Measurements from ENCODE around the gene TAB3. TPM values are rescaled to one million over a fixed set of nuclear protein-coding genes. Genes with fewer than 3 reads are reported as not detected.

Gene TAB3
- total RNA-seq (10 to 100 TPM; 21.0 to 23.8 TPM), polyA plus RNA-seq (1 to 10 TPM; 4.8 to 6.8 TPM)

GRCh38 chrX:30889147-30890140 is at the start of gene TAB3:
TAB3 (minus strand) TSS chrX:30889254; CDS start chrX:30859588, 29,666 bp downstream.
- H3K9me3 ChIP-seq (ENCODE audit: control insufficient read depth in 1 of 2, low read length in 2 of 2), result no peaks in the 10 kb centered on the region
- peaks cover 38% of the 10 kb centered on the region for H3K4me1 ChIP-seq (ENCODE audit: insufficient read depth, low read length)
- intact Hi-C loops (cut with micrococcal nuclease), result loop anchor here (1.0 to 10.0 kb wide), 4 partner anchors 59 to 313 kb away; partner anchors contain the start of genes GK and TASL
- no peaks in the 10 kb centered on the region for H3K27me3 Mint-ChIP-seq
- ChIA-PET POLR2A (ENCODE audit: partially characterized antibody) (interaction anchor here (1.1 to 1.4 kb wide), 2 partner anchors 25 to 58 kb away, joined by 3 read pairs; no protein-coding TSS in a partner anchor), CTCF (ENCODE audit: partially characterized antibody) (interaction anchor here (1.1 kb wide), 1 partner anchor 52 kb away, joined by 3 read pairs; no protein-coding TSS in a partner anchor)
- no peaks in the 10 kb centered on the region for H3K27me3 ChIP-seq (ENCODE audit: insufficient read depth, low read length)
- peaks cover 0 to 4% of the 10 kb centered on the region in 2 donors for H3K36me3 Mint-ChIP-seq
- peaks cover 13 to 51% (median 34%) of the 10 kb centered on the region in 4 donors for H3K4me1 Mint-ChIP-seq
- peak within 1 kb of the TSS; percentile 75 for H3K27ac ChIP-seq (ENCODE audit: low read depth, low read length)
- H3K4me3 Mint-ChIP-seq, result peak within 1 kb of the TSS; percentile 87 to 94 (median 92)
- H3K27ac Mint-ChIP-seq, result peak within 1 kb of the TSS; percentile 85 to 98 (median 93)
- peak within 1 kb of the TSS; percentile 57 to 65 for H3K4me3 ChIP-seq (ENCODE audit: low read length in 2 of 2)
- H3K36me3 ChIP-seq (ENCODE audit: insufficient read depth, low read length), result no peaks in the 10 kb centered on the region
- peak; percentile 91 to 97 (median 95) for DNase-seq
- H3K9me3 Mint-ChIP-seq, result peaks cover 0 to 2% (median 0%) of the 10 kb centered on the region in 8 donors

GRCh38 chrX:30938295-30938694 is 49.2 kb upstream of the TAB3 start:
- Mint-ChIP-seq H3K27ac (no peak overlapping the region), H3K9me3 (peaks cover 0 to 6% (median 0%) of the 10 kb centered on the region in 8 donors), H3K4me1 (no peaks in the 10 kb centered on the region), H3K27me3 (no peaks in the 10 kb centered on the region), H3K4me3 (no peak overlapping the region), H3K36me3 (no peaks in the 10 kb centered on the region)
- Histone ChIP-seq H3K4me3 (ENCODE audit: low read length in 2 of 2) (no peak overlapping the region), H3K27me3 (ENCODE audit: insufficient read depth, low read length) (no peaks in the 10 kb centered on the region), H3K27ac (ENCODE audit: low read depth, low read length) (no peak overlapping the region), H3K9me3 (ENCODE audit: control insufficient read depth in 1 of 2, low read length in 2 of 2) (no peaks in the 10 kb centered on the region), H3K36me3 (ENCODE audit: insufficient read depth, low read length) (no peaks in the 10 kb centered on the region), H3K4me1 (ENCODE audit: insufficient read depth, low read length) (no peaks in the 10 kb centered on the region)
- DNase-seq, result no peak
- POLR2A ChIA-PET (ENCODE audit: partially characterized antibody), result no interaction called here
- intact Hi-C loops (cut with micrococcal nuclease), result no loop called here
- CTCF ChIA-PET (ENCODE audit: partially characterized antibody), result no interaction called here

GRCh38 chrX:30935985-30936384 is 46.9 kb upstream of the TAB3 start:
- intact Hi-C loops (cut with micrococcal nuclease), result no loop called here
- Histone ChIP-seq H3K27me3 (ENCODE audit: insufficient read depth, low read length) (no peaks in the 10 kb centered on the region), H3K4me3 (ENCODE audit: low read length in 2 of 2) (no peak overlapping the region), H3K27ac (ENCODE audit: low read depth, low read length) (no peak overlapping the region), H3K36me3 (ENCODE audit: insufficient read depth, low read length) (no peaks in the 10 kb centered on the region), H3K4me1 (ENCODE audit: insufficient read depth, low read length) (no peaks in the 10 kb centered on the region), H3K9me3 (ENCODE audit: control insufficient read depth in 1 of 2, low read length in 2 of 2) (no peaks in the 10 kb centered on the region)
- POLR2A ChIA-PET (ENCODE audit: partially characterized antibody), result no interaction called here
- no peak for DNase-seq
- no peak overlapping the region for H3K4me3 Mint-ChIP-seq
- CTCF ChIA-PET (ENCODE audit: partially characterized antibody), result no interaction called here
- peaks cover 0 to 6% (median 0%) of the 10 kb centered on the region in 8 donors for H3K9me3 Mint-ChIP-seq
- H3K27ac Mint-ChIP-seq, result no peak overlapping the region
- no peaks in the 10 kb centered on the region for H3K36me3 Mint-ChIP-seq
- H3K27me3 Mint-ChIP-seq, result no peaks in the 10 kb centered on the region
- no peaks in the 10 kb centered on the region for H3K4me1 Mint-ChIP-seq

DNA sequence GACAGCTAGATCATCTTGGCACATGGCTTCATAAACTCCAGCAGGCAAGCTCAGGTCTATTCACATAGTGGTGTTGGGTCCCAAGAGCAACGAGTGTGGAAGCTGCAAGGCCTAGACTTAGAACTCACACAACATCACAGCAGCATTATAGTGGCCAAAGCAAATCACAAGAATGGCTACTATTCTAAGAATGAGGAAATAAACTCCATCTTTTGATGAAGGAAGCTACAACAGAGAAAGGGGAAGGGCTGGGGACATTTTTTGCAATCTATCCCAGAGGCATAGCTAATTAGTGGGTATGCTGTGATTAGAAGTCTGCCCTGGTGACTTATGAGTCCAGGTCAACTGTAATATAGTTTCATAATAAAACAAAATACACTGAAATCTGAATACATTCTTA is 42.9 kb upstream of the TAB3 start:
- CTCF ChIA-PET (ENCODE audit: partially characterized antibody), result no interaction called here
- no peaks in the 10 kb centered on the region for H3K36me3 ChIP-seq (ENCODE audit: insufficient read depth, low read length)
- no peaks in the 10 kb centered on the region for H3K27me3 ChIP-seq (ENCODE audit: insufficient read depth, low read length)
- DNase-seq, result no peak
- H3K9me3 Mint-ChIP-seq, result no peaks in the 10 kb centered on the region
- POLR2A ChIA-PET (ENCODE audit: partially characterized antibody), result no interaction called here
- no peak overlapping the region for H3K4me3 ChIP-seq (ENCODE audit: low read length in 2 of 2)
- no peak overlapping the region for H3K27ac ChIP-seq (ENCODE audit: low read depth, low read length)
- H3K27ac Mint-ChIP-seq, result no peak overlapping the region
- no peaks in the 10 kb centered on the region for H3K9me3 ChIP-seq (ENCODE audit: control insufficient read depth in 1 of 2, low read length in 2 of 2)
- no peak overlapping the region for H3K4me3 Mint-ChIP-seq
- H3K4me1 Mint-ChIP-seq, result no peaks in the 10 kb centered on the region
- no peaks in the 10 kb centered on the region for H3K27me3 Mint-ChIP-seq
- intact Hi-C loops (cut with micrococcal nuclease), result no loop called here
- H3K4me1 ChIP-seq (ENCODE audit: insufficient read depth, low read length), result no peaks in the 10 kb centered on the region
- H3K36me3 Mint-ChIP-seq, result no peaks in the 10 kb centered on the region

- no peaks in the 10 kb centered on the region for H3K36me3 Mint-ChIP-seq
- Histone ChIP-seq H3K27me3 (ENCODE audit: insufficient read depth, low read length) (no peaks in the 10 kb centered on the region), H3K36me3 (ENCODE audit: insufficient read depth, low read length) (no peaks in the 10 kb centered on the region), H3K4me3 (ENCODE audit: low read length in 2 of 2) (no peak overlapping the region), H3K27ac (ENCODE audit: low read depth, low read length) (no peak overlapping the region), H3K4me1 (ENCODE audit: insufficient read depth, low read length) (no peaks in the 10 kb centered on the region), H3K9me3 (ENCODE audit: control insufficient read depth in 1 of 2, low read length in 2 of 2) (no peaks in the 10 kb centered on the region)
- no peak for DNase-seq
- peaks cover 0 to 3% (median 0%) of the 10 kb centered on the region in 8 donors for H3K9me3 Mint-ChIP-seq
- intact Hi-C loops (cut with micrococcal nuclease), result no loop called here
- ChIA-PET CTCF (ENCODE audit: partially characterized antibody) (no interaction called here), POLR2A (ENCODE audit: partially characterized antibody) (no interaction called here)
- no peaks in the 10 kb centered on the region for H3K27me3 Mint-ChIP-seq
- H3K4me1 Mint-ChIP-seq, result no peaks in the 10 kb centered on the region
- no peak overlapping the region for H3K4me3 Mint-ChIP-seq
- H3K27ac Mint-ChIP-seq, result no peak overlapping the region
Observed at GRCh38 chrX:30930679-30931078, 41.6 kb upstream of the TAB3 start.

DNA sequence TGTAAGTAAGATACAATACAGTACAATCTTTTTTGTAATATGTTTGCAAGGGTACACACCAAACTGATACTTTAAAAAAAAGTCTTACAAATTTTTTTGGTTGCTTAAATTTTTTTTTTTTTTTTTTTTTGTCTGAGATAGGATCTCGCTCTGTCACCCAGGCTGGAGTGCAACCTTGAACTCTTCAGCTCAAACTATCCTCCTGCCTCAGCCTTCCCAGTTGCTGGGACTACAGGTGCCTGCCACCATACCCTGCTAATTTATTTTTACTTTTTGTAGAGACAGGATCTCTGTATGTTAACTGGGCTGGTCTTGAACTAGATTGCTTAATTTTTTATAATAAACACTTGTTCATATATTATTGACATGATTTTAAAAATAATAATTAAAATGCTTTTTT is 41.1 kb upstream of the TAB3 start:
- DNase-seq, result no peak
- H3K4me1 ChIP-seq (ENCODE audit: insufficient read depth, low read length), result no peaks in the 10 kb centered on the region
- intact Hi-C loops (cut with micrococcal nuclease), result no loop called here
- no peaks in the 10 kb centered on the region for H3K9me3 ChIP-seq (ENCODE audit: control insufficient read depth in 1 of 2, low read length in 2 of 2)
- ChIA-PET POLR2A (ENCODE audit: partially characterized antibody) (no interaction called here), CTCF (ENCODE audit: partially characterized antibody) (no interaction called here)
- H3K4me1 Mint-ChIP-seq, result no peaks in the 10 kb centered on the region
- no peaks in the 10 kb centered on the region for H3K36me3 Mint-ChIP-seq
- no peak overlapping the region for H3K27ac ChIP-seq (ENCODE audit: low read depth, low read length)
- H3K27ac Mint-ChIP-seq, result no peak overlapping the region
- H3K27me3 Mint-ChIP-seq, result no peaks in the 10 kb centered on the region
- H3K36me3 ChIP-seq (ENCODE audit: insufficient read depth, low read length), result no peaks in the 10 kb centered on the region
- H3K4me3 ChIP-seq (ENCODE audit: low read length in 2 of 2), result no peak overlapping the region
- H3K9me3 Mint-ChIP-seq, result peaks cover 0 to 3% (median 0%) of the 10 kb centered on the region in 8 donors
- no peak overlapping the region for H3K4me3 Mint-ChIP-seq
- no peaks in the 10 kb centered on the region for H3K27me3 ChIP-seq (ENCODE audit: insufficient read depth, low read length)

GRCh38 chrX:30920271-30920670 is 31.2 kb upstream of the TAB3 start:
- Mint-ChIP-seq H3K9me3 (peaks cover 0 to 2% (median 0%) of the 10 kb centered on the region in 8 donors), H3K36me3 (no peaks in the 10 kb centered on the region), H3K27me3 (peaks cover 2 to 4% of the 10 kb centered on the region in 2 donors), H3K27ac (no peak overlapping the region), H3K4me3 (no peak overlapping the region), H3K4me1 (no peaks in the 10 kb centered on the region)
- Histone ChIP-seq H3K9me3 (ENCODE audit: control insufficient read depth in 1 of 2, low read length in 2 of 2) (no peaks in the 10 kb centered on the region), H3K4me1 (ENCODE audit: insufficient read depth, low read length) (no peaks in the 10 kb centered on the region), H3K4me3 (ENCODE audit: low read length in 2 of 2) (no peak overlapping the region), H3K27me3 (ENCODE audit: insufficient read depth, low read length) (no peaks in the 10 kb centered on the region), H3K27ac (ENCODE audit: low read depth, low read length) (no peak overlapping the region), H3K36me3 (ENCODE audit: insufficient read depth, low read length) (no peaks in the 10 kb centered on the region)
- ChIA-PET CTCF (ENCODE audit: partially characterized antibody) (no interaction called here), POLR2A (ENCODE audit: partially characterized antibody) (no interaction called here)
- intact Hi-C loops (cut with micrococcal nuclease), result no loop called here
- no peak for DNase-seq
